GM15510 (cell line): ENCODE measurements around the gene PWWP2B.

ENCODE experiments used
- POLR2A ChIP-seq: IDR thresholded peaks from 3 replicates; pipeline ENCODE4 v1.6.1; 2011; ENCODE audit warnings: borderline replicate concordance; ENCODE audit not compliant: insufficient read length; ENCODE audit errors: extremely low read depth

Gene PWWP2B

GRCh38 chr10:132394936-132395703 lies 1.9 kb upstream of the PWWP2B start:
- TF ChIP-seq POLR2A = no peak

DNA sequence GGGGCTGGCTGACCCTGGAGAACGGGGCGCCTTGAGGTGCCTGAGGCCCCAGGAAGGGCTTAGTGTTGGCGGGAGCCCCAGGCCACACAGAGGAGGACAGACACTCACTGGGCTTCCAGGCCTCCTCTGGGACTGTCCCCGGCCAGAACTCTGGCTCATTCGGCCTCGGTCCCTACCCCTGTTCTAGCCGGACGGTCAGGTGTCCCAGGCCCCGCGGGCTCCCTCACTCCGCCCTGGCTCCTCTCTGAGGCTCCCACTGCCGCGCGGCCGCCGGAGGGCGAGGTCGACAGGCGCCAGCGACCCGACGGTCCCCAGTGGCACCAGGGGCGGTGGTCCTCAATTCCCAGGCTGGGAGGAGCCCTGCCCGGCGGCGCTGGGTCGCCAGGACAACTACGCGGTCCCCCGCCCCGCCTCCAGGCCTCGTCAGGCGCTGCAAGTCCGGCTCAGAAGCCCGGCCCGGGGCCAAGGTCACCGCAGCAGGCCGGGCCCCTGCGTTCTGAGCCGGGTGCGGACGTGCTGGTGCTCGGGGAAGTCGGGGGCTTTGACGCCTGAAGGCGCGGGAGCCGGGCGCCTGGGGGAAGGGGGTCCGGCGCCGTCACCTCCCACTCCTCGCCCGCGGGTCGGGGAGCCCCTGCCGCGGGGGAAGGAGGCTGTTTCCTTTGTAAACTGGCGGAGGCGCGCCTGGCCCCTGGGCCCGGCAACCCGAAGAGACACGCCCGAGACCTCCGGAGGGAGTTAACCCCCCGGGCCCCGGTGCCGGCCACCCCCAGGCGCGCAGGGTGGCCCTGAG lies 1.1 kb upstream of the PWWP2B start:
- TF ChIP-seq POLR2A = no peak

DNA sequence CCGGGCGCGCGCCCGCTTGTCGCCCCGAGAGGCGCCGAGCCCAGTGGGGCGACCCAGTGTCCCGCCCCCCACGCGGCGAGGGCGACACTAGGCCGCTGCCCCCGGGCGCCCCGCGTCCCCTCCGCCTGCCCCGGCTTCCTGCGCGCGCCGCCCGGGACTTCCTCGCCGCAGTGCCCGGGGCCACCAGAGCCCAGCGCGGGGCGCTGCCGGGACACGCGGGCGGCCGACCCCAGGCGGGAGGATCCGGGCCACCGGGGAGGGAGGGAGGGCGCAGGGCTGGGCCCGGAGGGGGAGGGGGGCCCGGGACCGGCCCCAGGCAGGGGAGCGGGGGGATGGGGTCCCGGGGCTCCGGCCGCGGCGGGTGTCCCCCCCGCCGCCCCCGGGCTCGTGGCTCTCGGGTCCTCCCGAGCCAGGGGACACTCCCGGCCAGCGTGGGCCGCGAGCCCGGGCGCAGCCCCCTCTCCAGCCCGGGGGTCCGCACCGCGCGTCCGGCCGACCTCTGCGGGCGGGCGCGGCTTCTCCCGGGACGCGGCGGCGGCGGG lies 435 bp upstream of the PWWP2B start:
- no peak for TF ChIP-seq POLR2A

- no peak for TF ChIP-seq POLR2A
Observed at GRCh38 chr10:132397671-132398565, 918 bp downstream of the PWWP2B start.

DNA sequence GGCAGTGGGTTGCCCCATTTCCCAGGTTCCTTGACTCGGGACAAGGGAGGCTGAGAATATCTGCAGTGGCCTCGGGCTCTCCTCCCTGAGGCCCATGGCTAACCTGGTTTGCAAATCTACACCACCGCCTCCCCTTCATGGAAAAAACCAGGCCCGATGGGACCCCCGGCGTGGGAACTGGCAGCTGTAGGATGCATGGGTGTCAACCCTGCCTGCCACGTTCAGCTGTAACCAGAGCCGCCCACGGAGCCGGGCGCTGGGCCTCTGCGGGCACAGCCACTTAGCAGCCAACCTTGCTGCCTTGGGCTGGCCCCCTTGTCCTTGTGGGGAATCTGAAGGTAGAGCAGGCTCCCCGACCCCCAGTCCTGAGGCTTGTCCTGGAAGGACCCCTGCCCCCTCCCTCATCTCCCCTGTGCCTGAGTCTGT lies 1.6 kb downstream of the PWWP2B start:
- no peak for TF ChIP-seq POLR2A

DNA sequence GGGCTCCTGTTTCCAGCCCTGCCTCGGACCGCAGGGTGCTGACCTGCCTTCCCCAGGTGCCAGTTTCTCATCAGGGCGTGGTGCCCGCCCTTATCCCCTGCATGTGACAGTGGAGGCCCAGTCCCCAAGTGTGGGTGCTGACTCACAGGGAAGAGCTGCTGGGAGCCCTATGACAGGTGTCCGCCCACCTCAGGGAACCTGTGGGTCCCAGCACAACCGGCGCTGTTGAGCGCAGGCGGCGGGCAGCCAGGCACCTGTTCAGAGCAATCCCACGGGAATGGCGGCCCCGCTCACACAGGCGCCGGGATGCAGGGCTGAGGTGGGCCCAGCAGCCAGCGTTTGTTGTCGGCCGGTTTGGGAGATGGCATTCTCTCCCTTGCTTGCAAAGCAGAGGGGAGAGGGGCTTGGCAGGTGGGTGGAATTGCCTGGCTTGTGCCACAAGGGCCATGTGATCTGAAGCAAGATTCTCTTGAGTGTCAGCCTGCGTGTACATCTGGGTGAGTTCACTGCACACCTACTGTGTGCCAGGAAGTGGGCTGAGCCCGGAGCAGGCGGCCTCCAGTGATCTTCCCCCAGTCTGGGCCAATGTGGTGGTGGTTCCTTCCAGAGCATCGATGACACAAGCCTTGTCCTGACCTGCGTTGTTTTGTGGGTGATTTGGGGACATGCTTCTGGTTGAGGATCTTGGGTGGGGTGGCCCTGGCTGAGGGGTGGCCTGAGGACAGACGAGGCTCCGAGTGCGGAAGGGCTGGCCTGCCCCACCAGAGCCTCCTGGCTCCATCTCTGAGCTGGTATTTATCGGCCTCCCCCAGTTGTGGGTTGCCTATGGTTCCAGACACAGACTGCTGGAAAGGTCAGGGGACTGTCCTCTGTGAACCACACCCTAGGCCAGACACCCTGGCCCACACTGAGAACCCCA lies 2.4 kb downstream of the PWWP2B start:
- no peak for TF ChIP-seq POLR2A

- TF ChIP-seq POLR2A = no peak
Observed at GRCh38 chr10:132400041-132400546, 3.1 kb downstream of the PWWP2B start.

- no peak for TF ChIP-seq POLR2A
Observed at GRCh38 chr10:132400547-132401151, 3.6 kb downstream of the PWWP2B start.

DNA sequence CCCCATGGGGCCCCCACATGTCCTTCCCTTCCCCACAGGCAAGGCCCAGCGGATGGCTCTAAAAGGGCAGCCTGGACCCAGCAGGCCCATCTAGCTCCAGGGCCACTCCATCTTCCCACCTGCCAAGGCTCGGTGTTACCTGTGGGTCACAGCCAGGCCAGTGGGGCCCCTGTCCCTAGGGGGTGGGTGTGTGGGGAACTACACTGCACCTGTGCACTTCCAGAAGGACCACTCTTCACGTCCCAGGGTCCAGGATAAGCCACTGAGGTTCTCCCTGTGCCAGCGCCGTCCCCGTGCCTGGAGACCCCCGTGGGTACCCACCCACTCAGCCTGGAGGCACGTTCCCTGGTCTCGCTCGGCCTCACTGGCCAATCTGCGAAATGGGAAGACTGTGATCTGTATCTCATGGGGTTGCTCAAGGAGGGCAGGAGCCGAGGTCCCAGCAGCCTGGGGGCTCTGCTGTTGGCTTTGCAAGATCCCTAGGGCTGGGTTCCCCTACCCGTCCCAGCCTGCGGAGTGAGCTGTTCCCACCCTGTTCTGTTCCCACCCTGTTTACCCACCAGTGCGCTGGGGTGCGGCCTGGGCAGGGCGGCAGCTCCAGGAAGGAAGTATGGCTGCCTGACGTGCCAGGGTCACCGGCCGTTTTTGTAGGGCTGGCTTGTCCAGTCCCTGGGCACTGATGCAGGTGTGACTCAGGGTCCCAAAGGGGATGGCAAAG lies 4.6 kb downstream of the PWWP2B start:
- no peak for TF ChIP-seq POLR2A

DNA sequence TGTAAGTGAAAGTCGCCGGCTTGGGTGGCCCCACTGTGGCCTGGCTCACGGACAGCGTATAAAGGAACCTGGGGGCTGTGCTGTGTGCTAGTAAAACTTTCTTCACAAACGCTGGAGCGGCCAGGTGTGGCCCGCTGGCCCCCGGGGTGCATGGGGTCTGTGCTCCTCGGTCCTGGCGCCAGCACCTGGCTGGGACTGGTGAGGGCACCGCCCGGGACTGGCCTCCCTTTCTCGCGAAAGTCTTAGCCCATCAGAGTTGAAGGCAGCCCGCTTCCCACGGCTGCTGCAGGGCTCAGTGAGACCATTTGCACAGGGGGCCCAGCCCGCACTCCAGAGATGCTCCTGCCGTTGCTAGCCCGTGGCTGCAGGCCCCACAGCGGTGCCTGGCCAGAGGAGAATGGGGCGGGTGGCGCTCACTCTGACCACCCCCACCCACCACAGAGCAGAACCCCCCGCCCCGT lies 5.8 kb downstream of the PWWP2B start:
- TF ChIP-seq POLR2A = no peak

DNA sequence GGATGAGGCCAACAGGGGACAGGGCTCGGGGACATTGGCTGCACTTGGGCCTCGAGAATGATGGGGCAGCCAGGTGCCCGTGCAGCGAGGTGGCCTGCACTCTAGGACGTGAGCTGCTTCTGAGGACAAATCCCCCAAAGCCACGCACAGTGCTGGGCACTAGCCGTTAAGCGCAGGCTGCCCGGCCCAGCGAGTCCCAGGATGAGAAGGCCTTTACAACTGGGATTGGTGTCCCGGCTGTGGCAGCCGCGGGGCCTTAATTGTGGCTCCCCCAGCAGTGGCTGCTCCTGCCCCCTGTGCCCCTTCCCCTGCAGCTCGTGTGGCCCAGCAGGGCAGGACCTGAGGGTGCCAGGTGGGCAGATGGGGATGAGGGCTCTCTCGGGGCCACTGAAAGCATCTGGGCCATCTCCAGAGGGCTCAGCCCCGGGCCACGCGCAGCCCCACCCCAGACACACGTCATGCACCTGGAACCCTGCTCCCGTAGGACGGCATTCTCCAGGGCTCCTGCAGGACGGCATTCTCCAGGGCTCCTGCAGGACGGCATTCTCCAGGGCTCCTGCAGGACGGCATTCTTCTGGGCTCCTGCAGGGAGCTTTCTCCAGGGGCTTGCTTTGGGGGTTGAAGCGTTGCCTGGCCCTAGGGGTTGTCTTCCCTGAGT lies 6.6 kb downstream of the PWWP2B start:
- TF ChIP-seq POLR2A = no peak
